CD8-positive, alpha-beta memory T cell (primary cell): ENCODE results near the gene CCDC78. TPM values are rescaled to one million over a fixed set of nuclear protein-coding genes. Genes with fewer than 3 reads are reported as not detected.
A peak's percentile ranks its signal among the peaks of the same experiment; 100 is the strongest.

ENCODE experiments used
- CTCF ChIA-PET: fragments of 350-600 bp; sonication (Branson Sonifier 250); formaldehyde crosslinking; loops from one replicate; lab custom pipeline; 2021; ENCODE audit warnings: antibody characterized with exemption; lab: Charles Lee
- POLR2A ChIA-PET: fragments of 350-600 bp; sonication (Branson Sonifier 250); formaldehyde crosslinking; loops from one replicate; lab custom pipeline; 2021; ENCODE audit warnings: antibody characterized with exemption; lab: Charles Lee
- DNase-seq, 5 donors: peaks; one replicate each; pipeline versions ENCODE4 v3.0.0 to v3.0.0-alpha.2; 2020 to 2022; ENCODE audit warnings: mixed read lengths in 1 of 5
- H3K27ac ChIP-seq: one replicate; pipeline ENCODE4 v1.7.0; 2013; ENCODE audit warnings: low read depth, mild to moderate bottlenecking, low read length, moderate library complexity
- H3K27me3 ChIP-seq: 2 replicates; pipeline ENCODE4 v1.7.0; 2013; ENCODE audit warnings: low read length, mild to moderate bottlenecking; ENCODE audit not compliant: insufficient read depth, poor library complexity, severe bottlenecking
- H3K36me3 ChIP-seq: 2 replicates; pipeline ENCODE4 v1.7.0; 2013; ENCODE audit warnings: mild to moderate bottlenecking, low read length, moderate library complexity; ENCODE audit not compliant: insufficient read depth
- H3K4me1 ChIP-seq: 2 replicates; pipeline ENCODE4 v1.7.0; 2013; ENCODE audit warnings: mild to moderate bottlenecking, low read length, moderate library complexity; ENCODE audit not compliant: insufficient read depth
- H3K4me3 ChIP-seq: 2 replicates; pipeline ENCODE4 v1.7.0; 2013; ENCODE audit warnings: mild to moderate bottlenecking, low read length
- H3K9me3 ChIP-seq: 2 replicates; pipeline ENCODE4 v1.7.0; 2013; ENCODE audit warnings: mild to moderate bottlenecking, low read length
- H3K27ac Mint-ChIP-seq, 8 donors: one replicate each; pipeline ENCODE4 v1.8.0; 2020 to 2021; ENCODE audit warnings: mixed read lengths in 8 of 8, mild to moderate bottlenecking in 6 of 8, inconsistent platforms in 3 of 8, moderate library complexity in 3 of 8
- H3K27me3 Mint-ChIP-seq, 2 donors: one replicate each; pipeline ENCODE4 v1.8.0; 2020 to 2021; ENCODE audit warnings: mixed read lengths in 2 of 2, mild to moderate bottlenecking in 1 of 2, moderate library complexity in 1 of 2
- H3K36me3 Mint-ChIP-seq, 3 donors: one replicate each; pipeline ENCODE4 v1.8.0; 2020 to 2021; ENCODE audit warnings: mixed read lengths in 3 of 3, inconsistent platforms in 1 of 3, mild to moderate bottlenecking in 1 of 3
- H3K4me1 Mint-ChIP-seq, 3 donors: one replicate each; pipeline ENCODE4 v1.8.0; 2020 to 2021; ENCODE audit warnings: mixed read lengths in 3 of 3, inconsistent platforms in 1 of 3, mild to moderate bottlenecking in 1 of 3
- H3K4me3 Mint-ChIP-seq, 7 donors: one replicate each; pipeline ENCODE4 v1.8.0; 2020 to 2021; ENCODE audit warnings: mixed read lengths in 7 of 7, mild to moderate bottlenecking in 6 of 7, moderate library complexity in 4 of 7, inconsistent platforms in 2 of 7
- H3K9me3 Mint-ChIP-seq, 5 donors: one replicate each; pipeline ENCODE4 v1.8.0; 2020 to 2022; ENCODE audit warnings: mixed read lengths in 5 of 5, mild to moderate bottlenecking in 3 of 5, moderate library complexity in 2 of 5, inconsistent platforms in 1 of 5
- polyA plus RNA-seq: library from polyadenylated mRNA; unstranded; fragments of 300-500 nt; fragmentation: Illumina TruSeq; gene quantifications from one replicate; pipeline ENCODE4 v1.2.3, GENCODE V29; 2021
- total RNA-seq, 2 experiments: library from RNA; stranded (reverse); gene quantifications; one replicate each; pipeline ENCODE4 v1.2.3, GENCODE V29; 2021

Gene CCDC78
- total RNA-seq (1 to 10 TPM; 9.8 to 9.9 TPM), polyA plus RNA-seq (0.53 TPM)

DNA sequence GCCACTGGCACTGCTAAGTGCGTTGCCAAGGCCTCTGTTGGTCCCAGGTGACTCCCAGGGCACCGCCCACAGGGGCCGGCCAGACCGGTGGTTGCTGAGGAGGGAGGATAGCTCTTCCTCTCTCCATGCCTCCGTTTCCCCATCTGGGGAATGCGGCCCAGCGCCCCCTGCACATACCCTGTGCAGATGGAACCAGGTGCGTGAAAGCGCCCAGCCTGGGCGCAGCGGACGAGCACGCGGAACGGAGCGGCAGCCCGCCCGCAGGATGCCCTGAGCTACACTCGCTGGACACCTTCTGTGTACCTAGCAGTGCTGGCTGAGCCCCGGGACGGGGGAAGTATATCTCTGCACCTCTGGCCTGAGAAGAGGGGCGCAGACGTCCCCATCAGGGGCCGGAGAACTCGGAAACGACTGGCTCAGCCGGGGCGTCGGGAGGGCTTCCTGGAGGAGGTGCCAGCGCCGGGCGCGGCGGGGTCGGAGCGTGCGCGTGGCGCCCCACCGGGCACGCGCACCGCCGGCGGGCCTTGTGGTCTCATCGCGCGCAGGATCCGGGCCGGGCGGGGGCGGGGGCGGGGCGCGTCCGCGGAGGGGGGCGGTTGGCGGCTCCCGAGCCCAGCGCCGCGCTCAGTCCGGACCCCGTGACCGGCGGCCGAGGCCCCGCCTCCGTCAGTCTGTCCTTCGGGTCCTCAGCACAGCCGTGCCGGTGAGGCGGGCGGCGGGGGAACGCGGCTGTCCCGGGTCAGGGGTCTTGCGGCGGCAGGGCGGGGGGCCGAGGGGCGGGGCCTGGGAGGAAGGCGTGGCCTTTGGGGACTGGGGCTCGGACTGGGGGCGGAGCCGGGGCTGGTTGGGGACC lies at the start of gene CCDC78, which contains the start of gene HAGHL:
Gene CCDC78 (minus strand): TSS at position 6 of the 853 bp plus-strand sequence. CDS start 76 bp downstream, outside the sequence.
Gene HAGHL (plus strand): TSS at position 669 of the 853 bp plus-strand sequence. CDS start 404 bp downstream, outside the sequence.
- peak within 1 kb of the TSS; percentile 69 for H3K4me3 ChIP-seq
- Mint-ChIP-seq H3K36me3 (no peaks in the 10 kb centered on the region), H3K27me3 (no peaks in the 10 kb centered on the region), H3K9me3 (no peaks in the 10 kb centered on the region), H3K27ac (peak within 1 kb of the TSS; percentile 12 to 86 (median 64)), H3K4me3 (peak within 1 kb of the TSS; percentile 64 to 87 (median 69)), H3K4me1 (peaks cover 0 to 28% (median 3%) of the 10 kb centered on the region in 3 donors)
- H3K36me3 ChIP-seq: no peaks in the 10 kb centered on the region
- ChIA-PET POLR2A (interaction anchor here (0.5 to 5.4 kb wide), 7 partner anchors 11 to 746 kb away, joined by 3 to 53 read pairs (median 3); partner anchors contain the start of genes CIAO3, METRN, STUB1 and WDR24), CTCF (interaction anchor here (0.8 to 22.8 kb wide), 5 partner anchors 9 to 59 kb away, joined by 8 to 332 read pairs (median 59); partner anchors contain the start of genes ANTKMT, CCDC78, CIAO3 and HAGHL)
- H3K27me3 ChIP-seq: no peaks in the 10 kb centered on the region
- H3K4me1 ChIP-seq: peaks cover 15% of the 10 kb centered on the region
- no peaks in the 10 kb centered on the region for H3K9me3 ChIP-seq
- DNase-seq: peak; percentile 64 to 81 (median 68)
- H3K27ac ChIP-seq: peak within 1 kb of the TSS; percentile 73

- H3K4me3 Mint-ChIP-seq: no peak overlapping the region
- no peak for DNase-seq
- no peak overlapping the region for H3K27ac ChIP-seq
- ChIA-PET POLR2A (no interaction called here), CTCF (no interaction called here)
- no peaks in the 10 kb centered on the region for H3K9me3 Mint-ChIP-seq
- H3K36me3 ChIP-seq: no peaks in the 10 kb centered on the region
- H3K27me3 ChIP-seq: no peaks in the 10 kb centered on the region
- H3K4me3 ChIP-seq: no peak overlapping the region
- H3K4me1 Mint-ChIP-seq: peaks cover 0 to 3% (median 0%) of the 10 kb centered on the region in 3 donors
- no peaks in the 10 kb centered on the region for H3K36me3 Mint-ChIP-seq
- H3K27me3 Mint-ChIP-seq: peaks cover 6 to 11% of the 10 kb centered on the region in 2 donors
- no peaks in the 10 kb centered on the region for H3K4me1 ChIP-seq
- H3K27ac Mint-ChIP-seq: no peak overlapping the region
- no peaks in the 10 kb centered on the region for H3K9me3 ChIP-seq
These were observed 49.1 kb upstream of the CCDC78 start for GRCh38 chr16:775236-775796.

- H3K4me1 ChIP-seq: no peaks in the 10 kb centered on the region
- POLR2A ChIA-PET: interaction anchor here (0.6 kb wide), 1 partner anchor 11 kb away, joined by 3 read pairs; no protein-coding TSS in a partner anchor
- peaks cover 6 to 10% of the 10 kb centered on the region in 2 donors for H3K27me3 Mint-ChIP-seq
- DNase-seq: no peak
- H3K9me3 Mint-ChIP-seq: no peaks in the 10 kb centered on the region
- H3K27me3 ChIP-seq: no peaks in the 10 kb centered on the region
- H3K27ac Mint-ChIP-seq: no peak overlapping the region
- H3K4me1 Mint-ChIP-seq: peaks cover 0 to 3% (median 0%) of the 10 kb centered on the region in 3 donors
- no peak overlapping the region for H3K27ac ChIP-seq
- CTCF ChIA-PET: no interaction called here
- no peak overlapping the region for H3K4me3 ChIP-seq
- no peaks in the 10 kb centered on the region for H3K9me3 ChIP-seq
- no peak overlapping the region for H3K4me3 Mint-ChIP-seq
- no peaks in the 10 kb centered on the region for H3K36me3 Mint-ChIP-seq
- H3K36me3 ChIP-seq: no peaks in the 10 kb centered on the region
These were observed 48.1 kb upstream of the CCDC78 start for GRCh38 chr16:774086-775001.

GRCh38 chr16:772959-773358 lies 46.7 kb upstream of the CCDC78 start:
- CTCF ChIA-PET: interaction anchor here (0.7 kb wide), 1 partner anchor 9 kb away, joined by 4 read pairs; no protein-coding TSS in a partner anchor
- Histone ChIP-seq H3K4me1 (no peaks in the 10 kb centered on the region), H3K27ac (no peak overlapping the region), H3K36me3 (no peaks in the 10 kb centered on the region), H3K4me3 (no peak overlapping the region), H3K27me3 (no peaks in the 10 kb centered on the region), H3K9me3 (no peaks in the 10 kb centered on the region)
- H3K27me3 Mint-ChIP-seq: peaks cover 6 to 9% of the 10 kb centered on the region in 2 donors
- H3K27ac Mint-ChIP-seq: no peak overlapping the region
- DNase-seq: no peak
- H3K36me3 Mint-ChIP-seq: no peaks in the 10 kb centered on the region
- H3K4me3 Mint-ChIP-seq: no peak overlapping the region
- H3K4me1 Mint-ChIP-seq: peaks cover 0 to 3% (median 0%) of the 10 kb centered on the region in 3 donors
- H3K9me3 Mint-ChIP-seq: no peaks in the 10 kb centered on the region
- POLR2A ChIA-PET: interaction anchor here (0.8 to 0.9 kb wide), 2 partner anchors 12 to 28 kb away, joined by 3 to 6 read pairs; no protein-coding TSS in a partner anchor

- Histone ChIP-seq H3K9me3 (no peaks in the 10 kb centered on the region), H3K27ac (no peak overlapping the region), H3K36me3 (no peaks in the 10 kb centered on the region), H3K4me1 (no peaks in the 10 kb centered on the region), H3K4me3 (no peak overlapping the region), H3K27me3 (no peaks in the 10 kb centered on the region)
- H3K27ac Mint-ChIP-seq: no peak overlapping the region
- H3K4me1 Mint-ChIP-seq: no peaks in the 10 kb centered on the region
- ChIA-PET CTCF (no interaction called here), POLR2A (no interaction called here)
- H3K9me3 Mint-ChIP-seq: no peaks in the 10 kb centered on the region
- no peak for DNase-seq
- no peaks in the 10 kb centered on the region for H3K36me3 Mint-ChIP-seq
- H3K4me3 Mint-ChIP-seq: no peak overlapping the region
- no peaks in the 10 kb centered on the region for H3K27me3 Mint-ChIP-seq
These were observed 44.2 kb upstream of the CCDC78 start for GRCh38 chr16:770411-770810.

GRCh38 chr16:769934-770333 lies 43.7 kb upstream of the CCDC78 start:
- CTCF ChIA-PET: interaction anchor here (1.0 kb wide), 1 partner anchor 15 kb away, joined by 3 read pairs; no protein-coding TSS in a partner anchor
- no peaks in the 10 kb centered on the region for H3K27me3 Mint-ChIP-seq
- no peak overlapping the region for H3K4me3 Mint-ChIP-seq

DNA sequence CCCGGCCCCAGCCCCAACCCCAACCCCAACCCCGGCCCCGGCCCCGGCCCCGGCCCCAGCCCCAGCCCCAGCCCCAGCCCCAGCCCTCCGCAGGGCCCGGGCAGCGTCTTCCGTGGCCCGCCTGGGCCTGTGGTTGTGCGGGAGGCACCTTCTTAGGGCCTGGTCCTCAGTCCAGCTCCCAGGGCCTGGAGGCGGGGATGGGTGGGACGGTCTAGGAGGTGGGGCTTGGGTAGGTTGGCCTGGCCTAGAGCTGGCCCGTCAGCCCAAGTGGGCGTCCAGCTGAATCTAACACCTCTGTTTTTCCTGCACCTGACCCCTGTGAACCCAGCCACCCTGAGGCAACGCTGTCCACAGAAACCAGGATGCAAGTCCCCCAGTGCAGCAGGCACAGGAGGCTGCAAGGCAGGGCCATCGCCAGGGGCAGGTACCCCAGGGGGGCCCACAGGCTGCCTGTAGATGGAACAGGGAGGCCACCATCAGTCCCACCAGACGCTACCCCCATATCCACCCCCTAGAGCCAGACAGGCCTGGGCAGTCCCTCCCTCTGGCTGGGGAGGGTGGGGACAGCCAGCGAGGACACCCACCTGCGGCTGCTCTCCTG lies 43.0 kb upstream of the CCDC78 start:
- no peaks in the 10 kb centered on the region for H3K27me3 ChIP-seq
- H3K9me3 ChIP-seq: no peaks in the 10 kb centered on the region
- H3K4me3 Mint-ChIP-seq: no peak overlapping the region
- H3K36me3 Mint-ChIP-seq: no peaks in the 10 kb centered on the region
- H3K9me3 Mint-ChIP-seq: no peaks in the 10 kb centered on the region
- ChIA-PET CTCF (interaction anchor here (1.0 kb wide), 1 partner anchor 16 kb away, joined by 3 read pairs; no protein-coding TSS in a partner anchor), POLR2A (no interaction called here)
- no peak for DNase-seq
- no peak overlapping the region for H3K27ac Mint-ChIP-seq
- no peak overlapping the region for H3K4me3 ChIP-seq
- no peaks in the 10 kb centered on the region for H3K4me1 Mint-ChIP-seq
- H3K27me3 Mint-ChIP-seq: no peaks in the 10 kb centered on the region
- H3K36me3 ChIP-seq: no peaks in the 10 kb centered on the region
- no peak overlapping the region for H3K27ac ChIP-seq
- H3K4me1 ChIP-seq: no peaks in the 10 kb centered on the region

More at GRCh38 chr16:769934-770333, 43.7 kb upstream of the CCDC78 start:
- Histone ChIP-seq H3K4me1 (no peaks in the 10 kb centered on the region), H3K36me3 (no peaks in the 10 kb centered on the region), H3K4me3 (no peak overlapping the region), H3K9me3 (no peaks in the 10 kb centered on the region), H3K27me3 (no peaks in the 10 kb centered on the region), H3K27ac (no peak overlapping the region)
- POLR2A ChIA-PET: no interaction called here
- no peak for DNase-seq
- H3K36me3 Mint-ChIP-seq: no peaks in the 10 kb centered on the region
- H3K27ac Mint-ChIP-seq: no peak overlapping the region
- H3K9me3 Mint-ChIP-seq: no peaks in the 10 kb centered on the region
- no peaks in the 10 kb centered on the region for H3K4me1 Mint-ChIP-seq
